ENCODE results near the gene RORC. TPM values are rescaled to one million over a fixed set of nuclear protein-coding genes. Genes with fewer than 3 reads are reported as not detected.

The RORC gene
- total RNA-seq, 2 donors from 2014 or later: 32.3 to 51.4 TPM

GRCh38 chr1:151813271-151813977 is 18.2 kb downstream of the RORC start:
- Histone ChIP-seq H3K4me3 (no peak overlapping the region), H3K4me1 (peaks cover 16% of the 10 kb centered on the region), H3K27me3 (no peaks in the 10 kb centered on the region), H3K36me3 (replicated peaks in 1 of 2; ENCODE audit: insufficient read depth in 1 of 2, low read depth in 2 of 2) (peaks cover 0 to 12% of the 10 kb centered on the region in 2 donors), H3K27ac (no peak overlapping the region), H3K9me3 (no peaks in the 10 kb centered on the region)
- WGBS, 2 donors: 81 to 88% methylated on average over 6 to 12 of the region's 12 CpGs
- no peak for TF ChIP-seq POLR2A (IDR thresholded peaks at IDR 0.05)
- no peak for TF ChIP-seq CTCF (IDR thresholded peaks at IDR 0.05)
- DNase-seq: no peak
- intact Hi-C loops (cut with DNase I): no loop called here
- no peak for ATAC-seq

- TF ChIP-seq POLR2A (IDR thresholded peaks at IDR 0.05) (no peak), CTCF (IDR thresholded peaks at IDR 0.05) (no peak)
- Histone ChIP-seq H3K27me3 (no peaks in the 10 kb centered on the region), H3K4me1 (peaks cover 16% of the 10 kb centered on the region), H3K36me3 (replicated peaks in 1 of 2; ENCODE audit: insufficient read depth in 1 of 2, low read depth in 2 of 2) (peaks cover 0 to 15% of the 10 kb centered on the region in 2 donors), H3K9me3 (no peaks in the 10 kb centered on the region), H3K27ac (no peak overlapping the region), H3K4me3 (no peak overlapping the region)
- no peak for DNase-seq
- 82 to 84% methylated on average over 9 of the region's 9 CpGs for WGBS, 2 donors
- intact Hi-C loops (cut with DNase I): no loop called here
- no peak for ATAC-seq
Observed at GRCh38 chr1:151811181-151811580, 20.4 kb downstream of the RORC start.

- ATAC-seq: no peak
- WGBS, 2 donors: 88 to 100% methylated on average over 1 of the region's 1 CpG
- no peaks in the 10 kb centered on the region for H3K9me3 ChIP-seq
- no peak for DNase-seq
- H3K4me1 ChIP-seq: peaks cover 16% of the 10 kb centered on the region
- H3K27ac ChIP-seq: peak overlapping the region in 3 of 4 donors; percentile 28 to 47 (median 32)
- intact Hi-C loops (cut with DNase I): no loop called here
- no peak for TF ChIP-seq CTCF (IDR thresholded peaks at IDR 0.05)
- no peak for TF ChIP-seq POLR2A (IDR thresholded peaks at IDR 0.05)
- no peaks in the 10 kb centered on the region for H3K27me3 ChIP-seq
- no peak overlapping the region for H3K4me3 ChIP-seq
- H3K36me3 ChIP-seq (replicated peaks in 1 of 2; ENCODE audit: insufficient read depth in 1 of 2, low read depth in 2 of 2): peaks cover 0 to 11% of the 10 kb centered on the region in 2 donors
Observed at GRCh38 chr1:151809985-151810556, 21.5 kb downstream of the RORC start.

- TF ChIP-seq CTCF (IDR thresholded peaks at IDR 0.05) (no peak), POLR2A (IDR thresholded peaks at IDR 0.05) (no peak)
- intact Hi-C loops (cut with DNase I): no loop called here
- H3K27ac ChIP-seq: peak overlapping the region in 3 of 4 donors; percentile 28 to 47 (median 32)
- no peak overlapping the region for H3K4me3 ChIP-seq
- H3K36me3 ChIP-seq (replicated peaks in 1 of 2; ENCODE audit: insufficient read depth in 1 of 2, low read depth in 2 of 2): peaks cover 0 to 7% of the 10 kb centered on the region in 2 donors
- WGBS, 2 donors: 48 to 54% methylated on average over 7 to 8 of the region's 8 CpGs
- DNase-seq: peak in 3 of 4 donors; percentile 54 to 66 (median 63)
- no peaks in the 10 kb centered on the region for H3K9me3 ChIP-seq
- ATAC-seq: peak; percentile 65
- H3K4me1 ChIP-seq: peaks cover 16% of the 10 kb centered on the region
- H3K27me3 ChIP-seq: no peaks in the 10 kb centered on the region
Observed at GRCh38 chr1:151809290-151809984, 22.2 kb downstream of the RORC start.
